HG02610 (cell line): ENCODE data around the gene ZFHX3.

Experiments used
- ATAC-seq: cut with Tn5 transposase; IDR thresholded peaks from one replicate; pipeline ENCODE4 v1.9.1; 2021; ENCODE audit warnings: mild to moderate bottlenecking, moderate library complexity; ENCODE audit not compliant: unreplicated experiment

The ZFHX3 gene

GRCh38 chr16:72936408-72936807 is 111.5 kb downstream of the ZFHX3 start:
- no peak for ATAC-seq

DNA sequence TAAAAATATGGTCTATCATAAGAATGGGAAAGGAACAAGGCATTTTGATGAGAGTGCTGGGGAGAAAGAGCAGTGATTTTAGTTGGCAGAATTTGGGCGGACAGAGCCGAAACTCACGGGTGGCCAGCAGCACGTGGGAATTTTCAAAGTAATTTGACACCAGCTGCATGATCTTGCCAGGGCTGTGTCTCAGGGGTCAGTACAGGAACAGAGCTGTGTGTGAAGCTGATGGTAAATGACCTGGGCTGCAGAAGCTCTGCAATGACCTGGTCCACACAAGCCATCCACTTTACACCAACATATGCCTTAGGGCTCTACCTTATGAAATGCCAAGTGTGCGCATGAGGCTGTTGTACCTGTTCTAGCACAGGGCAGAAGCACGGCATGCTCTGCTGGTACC is 112.0 kb downstream of the ZFHX3 start:
- ATAC-seq = no peak

DNA sequence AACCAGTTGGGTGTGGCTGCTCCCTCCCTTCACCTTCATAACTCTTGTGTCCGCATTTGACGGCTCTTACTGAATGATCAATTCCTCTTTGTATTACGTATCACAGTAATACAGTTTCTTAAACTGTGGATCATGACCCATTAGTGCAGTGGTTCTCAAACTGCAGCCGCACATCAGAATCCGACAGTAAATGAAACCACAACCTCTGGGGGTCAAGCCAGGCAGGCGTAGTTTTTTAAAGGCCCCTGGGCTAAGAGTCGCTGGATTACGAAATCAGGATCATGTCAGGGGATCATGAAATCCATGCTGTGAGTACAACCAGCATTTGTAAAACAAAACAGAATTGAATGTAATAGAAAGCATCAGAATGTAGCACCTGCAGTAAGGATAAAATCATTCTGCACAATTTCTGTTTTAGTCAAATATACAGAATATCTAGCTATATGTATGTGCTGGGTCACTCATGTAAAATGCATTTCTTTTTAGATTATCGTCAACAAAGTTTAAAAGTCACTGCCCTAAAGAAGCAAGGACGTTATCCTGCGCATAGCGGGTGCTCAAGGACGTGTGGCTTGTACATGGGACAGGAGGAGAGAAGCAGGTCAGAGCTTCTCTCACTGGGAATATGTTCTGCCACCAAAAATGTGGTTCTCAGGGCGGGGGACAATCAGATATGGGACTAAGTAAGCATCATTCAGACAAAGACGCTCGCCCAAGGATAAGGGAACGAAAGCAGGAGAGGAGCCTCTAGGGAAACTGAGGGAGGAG is 113.1 kb downstream of the ZFHX3 start:
- no peak for ATAC-seq

GRCh38 chr16:72932677-72933335 is 115.1 kb downstream of the ZFHX3 start:
- ATAC-seq = no peak

GRCh38 chr16:72932050-72932449 is 115.9 kb downstream of the ZFHX3 start:
- peak; percentile 59 for ATAC-seq

DNA sequence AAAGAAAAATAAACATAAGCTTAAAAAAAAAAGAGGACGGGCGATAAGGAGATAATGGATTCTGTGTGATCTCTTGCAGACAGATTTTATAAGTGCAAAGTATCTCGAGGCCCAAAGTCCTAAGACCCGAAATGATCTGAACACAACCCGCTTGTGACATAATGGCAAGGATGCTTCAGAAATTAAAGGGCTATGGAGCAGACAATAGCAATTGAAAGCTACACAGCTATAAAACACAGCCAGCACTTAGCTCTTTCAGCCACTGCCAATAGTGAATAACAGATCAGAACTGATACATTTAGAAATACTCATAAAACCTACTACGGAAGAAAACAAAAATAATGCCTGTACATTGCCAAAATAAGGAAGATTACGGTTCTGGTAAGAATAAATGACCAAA is 117.5 kb downstream of the ZFHX3 start:
- ATAC-seq = no peak

- ATAC-seq = no peak
These were observed 119.6 kb downstream of the ZFHX3 start for GRCh38 chr16:72928090-72928981.

DNA sequence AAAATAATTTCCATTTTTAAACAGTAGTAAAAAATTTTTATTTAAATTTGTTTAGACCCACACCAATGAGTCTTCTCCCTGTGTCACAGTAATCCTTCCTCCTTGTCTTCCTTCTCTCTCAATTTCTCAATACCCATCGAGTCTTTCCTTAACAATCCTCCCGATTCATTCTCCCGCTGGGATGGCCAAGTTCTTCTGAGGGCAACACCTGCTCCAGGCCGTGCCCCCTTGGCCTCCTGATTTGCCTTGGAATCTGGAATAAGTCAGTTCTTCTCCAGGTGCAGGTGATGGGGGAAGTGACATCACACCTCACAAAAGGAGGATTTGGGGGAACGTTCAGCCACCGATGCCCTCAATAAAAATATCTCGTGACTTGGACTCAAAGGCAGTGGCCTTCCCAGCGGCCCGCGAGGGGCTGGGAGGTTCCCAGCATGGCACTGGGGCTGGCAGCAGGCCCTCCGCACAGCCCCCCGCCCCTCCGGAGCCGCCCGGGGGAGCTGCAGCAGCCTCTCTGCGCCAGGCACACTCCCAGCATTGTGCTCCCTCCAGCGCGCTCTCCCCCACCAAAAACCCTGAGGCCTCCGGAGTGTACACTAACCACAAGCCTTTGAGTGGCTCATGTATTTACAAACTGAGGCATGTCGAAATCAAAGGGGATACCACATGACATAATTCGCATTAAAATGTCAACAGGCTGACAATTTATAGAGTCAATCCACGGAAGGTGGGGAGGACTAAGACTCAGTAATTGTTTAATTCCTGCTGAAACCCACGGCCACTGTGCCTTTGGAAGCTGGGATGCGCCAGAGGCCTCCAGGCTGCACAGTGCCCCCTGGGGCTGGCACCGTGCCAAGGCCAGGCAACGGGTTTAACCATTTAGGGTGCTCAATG is 120.5 kb downstream of the ZFHX3 start:
- no peak for ATAC-seq

DNA sequence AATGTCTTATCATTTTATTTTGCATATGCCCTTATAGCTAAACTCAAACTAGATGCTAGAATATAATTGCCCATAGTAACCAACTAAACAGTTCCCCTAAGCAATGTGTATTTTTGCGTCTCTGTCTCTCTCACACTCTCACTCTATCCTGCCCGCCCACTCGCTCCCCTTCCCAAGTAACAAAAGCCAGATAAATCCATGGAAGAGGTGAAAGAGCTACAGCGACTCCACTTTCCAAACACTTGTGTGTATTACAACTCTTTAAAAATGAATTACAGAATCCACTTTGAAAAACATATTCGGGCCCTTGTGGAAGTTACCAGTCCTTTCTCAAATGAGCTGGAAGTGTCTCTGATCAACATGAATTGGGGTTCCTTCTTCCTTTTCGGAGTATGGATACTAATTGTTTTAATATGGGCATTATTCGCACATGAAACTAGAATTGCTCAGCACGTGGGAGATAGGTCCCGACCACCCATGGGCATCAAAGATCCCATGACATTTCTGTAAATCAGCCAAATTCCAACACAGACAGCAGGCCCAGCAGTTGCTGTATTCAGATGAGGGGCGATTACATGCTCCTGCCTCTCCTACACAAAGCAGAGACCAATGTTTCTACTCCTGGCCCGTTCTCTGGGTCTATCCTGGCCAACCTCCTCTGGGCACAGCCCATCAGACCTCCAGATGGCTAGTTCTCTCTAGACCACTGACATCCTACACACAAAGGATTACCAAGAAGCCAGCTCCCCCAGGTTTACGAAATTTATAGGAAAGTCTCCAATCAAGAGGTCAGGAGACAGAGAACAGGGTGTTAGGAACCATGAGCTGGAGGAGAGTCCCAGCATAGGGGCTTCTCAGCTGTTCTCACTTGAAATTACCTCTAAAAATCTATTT is 121.5 kb downstream of the ZFHX3 start:
- ATAC-seq = no peak

GRCh38 chr16:72925631-72925979 is 122.3 kb downstream of the ZFHX3 start:
- ATAC-seq = no peak

DNA sequence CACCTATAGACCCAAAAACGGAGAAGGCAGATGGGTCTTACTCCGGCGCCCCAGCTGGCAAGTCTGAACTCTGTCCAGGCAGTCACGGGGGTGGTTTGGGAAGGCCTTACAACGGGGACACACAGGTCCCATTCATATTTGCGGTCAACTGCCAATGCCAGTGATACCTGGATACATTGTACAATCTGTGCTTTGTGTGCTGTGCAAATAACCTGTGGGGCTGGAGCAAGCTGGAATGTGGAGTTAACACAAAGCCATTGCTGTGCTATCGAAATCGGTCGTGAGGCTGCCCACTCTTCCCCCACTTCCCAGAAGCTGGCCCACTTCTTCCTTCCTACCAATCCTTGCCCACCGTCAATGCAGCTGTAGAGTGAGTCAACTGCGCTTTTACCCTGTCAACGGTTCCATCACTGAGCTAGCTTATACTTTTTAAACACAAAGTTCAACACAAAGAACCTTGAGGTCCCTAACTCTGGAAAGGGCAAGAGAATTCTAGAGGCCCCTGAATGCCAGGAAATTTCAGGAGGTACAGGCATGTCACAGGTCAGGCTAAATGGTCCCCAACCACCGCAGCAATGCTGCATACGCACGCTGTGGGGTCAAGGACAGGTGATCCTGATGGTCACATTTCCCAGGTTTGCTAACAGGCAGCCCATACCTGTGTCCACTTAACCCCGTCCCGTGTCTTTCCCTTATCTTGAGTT is 122.8 kb downstream of the ZFHX3 start:
- no peak for ATAC-seq

- no peak for ATAC-seq
These were observed 123.4 kb downstream of the ZFHX3 start for GRCh38 chr16:72924537-72924926.

DNA sequence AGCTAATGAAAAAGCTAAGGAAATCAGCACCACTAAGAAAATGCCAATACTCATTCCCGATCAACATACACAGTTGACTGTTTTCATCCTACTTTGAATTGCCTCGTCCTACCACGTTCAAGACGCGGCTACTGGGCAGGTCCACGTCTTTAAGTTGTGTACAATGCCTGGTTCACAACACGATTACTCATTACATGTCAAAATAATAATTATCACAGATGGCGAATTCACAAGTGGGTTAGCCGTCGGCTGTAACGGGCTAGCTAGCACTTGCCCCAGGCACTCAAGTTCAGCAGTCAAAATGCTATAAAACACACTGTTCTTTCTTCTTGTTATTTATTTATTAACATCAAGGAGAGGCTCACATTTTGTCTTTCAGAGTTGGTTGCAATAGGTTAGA is 124.2 kb downstream of the ZFHX3 start:
- ATAC-seq = no peak

DNA sequence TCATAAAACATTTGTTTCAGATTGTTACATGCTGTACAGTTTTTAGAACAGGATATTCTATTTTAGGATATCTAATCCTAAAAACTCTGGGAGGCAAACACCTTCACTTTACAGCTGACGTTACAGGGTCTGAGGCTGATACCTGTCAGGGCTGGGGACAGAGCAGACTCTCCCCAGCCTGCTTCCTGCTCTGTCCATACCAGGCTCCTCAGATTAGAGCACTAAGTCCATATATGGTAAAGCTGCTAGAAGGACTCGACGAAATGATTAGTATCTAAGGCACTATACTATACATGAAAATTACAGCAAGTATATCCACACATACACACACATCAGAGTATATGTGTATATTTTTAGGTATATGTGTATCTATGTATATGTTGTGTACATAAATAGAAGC is 125.2 kb downstream of the ZFHX3 start:
- ATAC-seq = no peak

GRCh38 chr16:72921620-72922019 is 126.3 kb downstream of the ZFHX3 start:
- no peak for ATAC-seq

- no peak for ATAC-seq
These were observed 126.8 kb downstream of the ZFHX3 start for GRCh38 chr16:72921106-72921505.

GRCh38 chr16:72917051-72917450 is 130.9 kb downstream of the ZFHX3 start:
- ATAC-seq = no peak

GRCh38 chr16:72915331-72915730 is 132.6 kb downstream of the ZFHX3 start:
- ATAC-seq = no peak

DNA sequence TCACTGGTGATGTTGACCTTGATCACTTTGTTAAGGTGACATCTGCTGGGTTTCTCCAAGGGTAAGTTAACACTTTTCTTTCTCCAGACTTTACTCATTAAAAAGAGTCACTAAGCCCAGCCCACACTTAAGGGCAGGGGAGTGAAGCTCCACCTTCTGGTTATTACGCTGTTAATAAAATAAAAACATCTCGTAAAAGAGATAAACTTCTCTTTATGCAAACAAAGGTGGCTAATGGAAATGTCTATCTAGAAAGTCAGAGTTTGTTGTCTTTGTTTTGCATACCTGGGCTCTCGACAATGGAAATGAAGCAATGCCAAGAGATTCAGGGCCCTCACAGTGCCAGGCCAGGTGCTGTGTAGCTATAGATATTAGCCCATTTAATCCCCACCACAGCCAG is 134.4 kb downstream of the ZFHX3 start:
- no peak for ATAC-seq
